Right renal pelvis (tissue), 4 donors: Measurements from ENCODE around the gene NBEA. TPM values are rescaled to one million over a fixed set of nuclear protein-coding genes. Genes with fewer than 3 reads are reported as not detected.
"Not testable (repeated sequence)": the region's sequence is repeated elsewhere in the genome, so short reads cannot be mapped to it uniquely, and the experiment has no call there.

Experiments
- DNase-seq, 4 donors: peaks; one replicate each; pipeline ENCODE4 v3.0.0-alpha.2; 2013; ENCODE audit warnings: low read depth in 4 of 4, low spot score in 3 of 4, missing footprints in 1 of 4
- polyA plus RNA-seq, 4 donors: library from polyadenylated mRNA; unstranded; fragments of 120-200 nt; gene quantifications; one replicate each; pipeline ENCODE4 v1.2.1, GENCODE V29; 2013; ENCODE audit not compliant: insufficient read length in 4 of 4

NBEA gene
- polyA plus RNA-seq, 4 donors: 15.6 to 19.9 (median 18.3) TPM

GRCh38 chr13:35603593-35604285 is 661.7 kb downstream of the NBEA start:
- no peak for DNase-seq

DNA sequence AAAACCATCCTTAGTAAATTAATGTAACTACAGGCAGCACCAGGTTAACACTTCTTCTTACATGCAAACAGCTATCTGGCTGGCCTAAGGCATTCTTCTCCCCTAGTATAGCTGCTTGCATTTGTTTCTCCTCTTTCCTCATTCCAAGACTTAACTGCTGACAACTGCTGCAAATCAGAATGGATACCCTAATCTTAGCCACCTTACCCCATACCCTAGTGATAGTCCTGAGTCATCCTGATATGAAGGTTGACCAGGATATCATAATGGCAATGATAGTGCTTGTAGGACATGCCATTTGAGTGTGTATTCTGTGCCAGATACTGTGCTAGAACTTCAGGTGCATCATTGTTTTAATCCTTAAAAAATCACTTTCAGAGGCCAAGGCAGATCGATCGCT is 672.6 kb downstream of the NBEA start:
- no peak for DNase-seq

DNA sequence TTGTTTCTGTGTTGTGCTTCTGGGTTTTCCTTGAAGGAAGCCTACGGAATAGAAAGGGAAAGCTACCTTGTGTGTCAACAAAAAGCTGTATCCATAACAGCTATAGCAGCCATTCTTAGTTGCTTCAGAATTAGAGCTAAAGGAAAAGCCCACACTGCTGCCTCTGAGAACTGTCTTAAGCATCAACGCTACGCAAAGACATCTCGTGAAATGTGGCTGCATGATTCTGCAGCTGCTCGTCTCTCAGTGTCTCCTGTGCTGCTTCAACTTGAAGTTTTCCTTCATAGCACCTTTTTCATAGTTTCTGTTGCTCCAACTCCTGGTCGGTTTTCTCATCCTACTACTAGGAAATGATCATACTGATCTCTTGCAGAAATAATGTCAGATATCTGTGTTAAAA is 675.4 kb downstream of the NBEA start:
- no peak for DNase-seq

- no peak for DNase-seq
These were observed 676.6 kb downstream of the NBEA start for GRCh38 chr13:35618565-35619083.

GRCh38 chr13:35621989-35622388 is 679.9 kb downstream of the NBEA start:
- no peak for DNase-seq

DNA sequence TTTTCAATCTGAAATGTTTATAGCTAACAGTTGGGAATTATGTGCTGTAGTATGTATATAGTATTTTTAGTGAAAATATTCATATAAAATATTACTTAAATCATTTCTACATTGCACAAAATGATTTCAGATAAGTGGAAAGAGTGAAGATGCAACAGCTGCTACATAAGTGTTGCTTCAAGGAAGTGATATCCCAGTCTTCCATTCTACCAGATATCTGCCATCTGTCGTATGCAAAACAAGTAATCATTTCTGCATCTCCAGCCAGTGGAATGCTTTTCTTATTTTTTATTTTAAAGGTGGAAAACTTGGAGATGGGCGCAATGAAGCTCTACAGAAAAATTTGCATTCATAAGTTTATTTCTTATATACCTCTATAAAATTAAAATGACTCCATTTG is 687.0 kb downstream of the NBEA start:
- DNase-seq: no peak

DNA sequence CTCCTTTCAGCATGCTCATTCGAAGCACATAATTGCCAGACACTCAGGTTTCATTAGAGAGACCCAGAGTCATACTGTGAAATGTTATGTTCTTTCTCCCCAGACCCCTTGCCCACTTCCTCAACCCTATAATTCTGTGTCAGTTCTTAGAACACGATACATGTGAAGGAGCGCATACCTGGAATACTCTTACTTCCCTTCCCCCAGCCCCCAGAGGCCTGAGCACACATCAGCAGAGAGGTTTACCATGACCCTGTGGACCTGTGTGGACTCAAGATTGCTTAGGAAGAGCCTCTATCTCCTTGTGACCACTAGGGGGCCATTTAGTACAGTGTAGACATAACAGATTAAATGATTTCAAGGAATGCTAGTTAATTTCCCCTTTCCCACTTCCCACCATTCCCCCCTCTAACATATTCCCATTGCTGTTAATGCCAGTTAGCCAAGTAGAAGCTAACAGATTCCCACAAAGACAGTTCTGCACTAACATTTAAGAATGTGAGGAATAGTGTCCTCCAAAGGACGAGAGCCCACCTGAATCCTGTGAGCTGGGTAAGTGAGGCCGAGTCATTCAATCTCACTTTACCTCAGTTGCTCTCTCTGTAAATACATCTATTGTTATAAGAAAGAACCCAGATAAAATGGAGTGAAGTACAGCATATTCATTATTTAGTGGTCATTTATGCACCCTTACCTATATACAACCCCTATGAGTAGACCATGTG is 688.6 kb downstream of the NBEA start:
- peak in 3 of 4 donors; percentile 4 to 22 (median 8) for DNase-seq

- no peak for DNase-seq
These were observed 689.6 kb downstream of the NBEA start for GRCh38 chr13:35631666-35632065.

GRCh38 chr13:35643625-35644024 is 701.6 kb downstream of the NBEA start:
- DNase-seq: no peak

DNA sequence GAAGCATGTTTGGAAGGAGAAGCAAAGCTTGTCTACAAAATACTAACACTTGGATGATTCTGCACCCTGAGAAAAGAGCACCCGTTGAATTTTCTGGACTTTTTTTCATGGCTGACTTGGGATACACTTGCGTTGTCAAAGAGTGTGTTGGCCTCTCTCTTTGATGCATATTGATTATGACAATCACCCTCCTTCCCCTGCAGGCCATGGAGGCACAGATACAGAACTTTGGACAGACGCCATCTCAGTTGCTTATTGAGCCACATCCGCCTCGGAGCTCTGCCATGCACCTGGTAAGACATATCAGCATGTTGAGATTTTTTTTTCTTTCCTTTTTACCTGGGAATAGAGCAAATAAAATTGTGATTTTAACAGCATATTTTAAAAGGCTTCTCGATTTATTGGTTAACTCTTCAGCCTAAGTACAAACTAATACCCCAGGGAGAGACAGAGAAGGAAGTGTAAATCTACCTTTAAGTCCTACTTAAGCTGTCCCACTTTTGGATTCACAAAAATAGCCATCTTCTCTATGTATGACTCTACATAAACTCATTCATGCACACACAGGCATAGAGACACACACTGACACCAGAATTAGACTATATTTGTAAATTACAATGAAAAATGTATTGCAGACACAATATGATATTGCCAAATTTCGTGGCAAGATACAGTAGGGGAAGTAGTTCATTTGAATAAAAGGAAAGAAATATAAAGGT is 704.1 kb downstream of the NBEA start:
- DNase-seq: no peak

DNA sequence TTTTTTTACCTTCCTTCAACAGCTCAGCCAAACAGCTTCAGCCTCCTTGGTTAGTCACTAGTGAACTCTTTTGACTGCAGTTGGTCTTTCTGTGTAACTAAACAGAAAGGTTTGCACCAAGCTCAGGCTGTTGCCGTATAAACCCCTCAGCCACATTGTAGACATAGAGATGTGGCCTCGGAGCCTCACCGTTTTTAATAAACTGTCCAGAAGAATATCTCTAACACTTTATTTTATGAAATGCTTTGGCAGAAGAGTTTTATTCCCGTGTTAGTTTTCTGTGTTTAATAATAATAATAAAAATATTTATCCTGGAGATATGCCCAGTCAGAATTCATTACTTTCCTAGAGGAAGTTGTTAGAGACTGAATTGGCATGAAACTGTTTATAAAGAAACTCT is 706.1 kb downstream of the NBEA start:
- DNase-seq: peak in 2 of 4 donors; percentile 1 to 3

DNA sequence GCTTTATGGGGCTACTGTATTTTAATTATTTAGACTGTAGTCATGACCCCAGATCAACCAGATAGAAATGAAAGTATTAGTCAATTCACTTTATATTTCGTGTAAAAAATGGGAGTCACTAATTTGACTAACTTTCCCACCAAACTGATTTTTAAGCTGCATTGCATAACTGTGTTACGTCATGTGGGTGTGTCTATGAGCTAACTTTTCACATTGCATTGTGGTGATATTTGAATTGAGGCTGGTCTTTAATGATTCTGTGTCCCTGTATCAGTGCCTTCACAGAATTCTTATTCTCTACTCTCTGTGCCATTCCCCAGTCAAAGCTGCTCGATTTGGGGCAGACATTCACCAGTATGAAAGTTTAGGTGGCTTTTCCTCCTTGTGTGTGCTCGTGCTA is 707.1 kb downstream of the NBEA start:
- DNase-seq: no peak

- no peak for DNase-seq
These were observed 717.7 kb downstream of the NBEA start for GRCh38 chr13:35659796-35660195.

DNA sequence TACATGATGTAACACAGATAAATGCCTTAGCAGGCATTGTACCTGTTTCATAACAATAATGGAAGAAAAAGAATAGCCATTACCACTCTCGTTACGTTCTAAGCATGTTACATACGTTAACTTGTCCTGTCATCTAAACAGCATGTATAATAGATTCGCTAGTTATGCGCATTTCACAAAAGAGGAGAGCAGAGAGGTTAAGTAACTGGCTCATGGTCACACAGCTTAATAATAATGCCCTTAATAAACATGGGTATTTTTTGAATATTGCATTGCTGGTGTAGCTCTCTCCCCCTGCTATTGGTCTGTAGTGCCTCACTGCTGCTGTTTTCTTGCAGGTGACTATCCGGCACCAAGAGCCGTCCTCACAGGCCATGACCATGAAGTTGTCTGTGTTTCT is 722.7 kb downstream of the NBEA start:
- no peak for DNase-seq

- DNase-seq: no peak
These were observed 727.3 kb downstream of the NBEA start for GRCh38 chr13:35669321-35669720.

DNA sequence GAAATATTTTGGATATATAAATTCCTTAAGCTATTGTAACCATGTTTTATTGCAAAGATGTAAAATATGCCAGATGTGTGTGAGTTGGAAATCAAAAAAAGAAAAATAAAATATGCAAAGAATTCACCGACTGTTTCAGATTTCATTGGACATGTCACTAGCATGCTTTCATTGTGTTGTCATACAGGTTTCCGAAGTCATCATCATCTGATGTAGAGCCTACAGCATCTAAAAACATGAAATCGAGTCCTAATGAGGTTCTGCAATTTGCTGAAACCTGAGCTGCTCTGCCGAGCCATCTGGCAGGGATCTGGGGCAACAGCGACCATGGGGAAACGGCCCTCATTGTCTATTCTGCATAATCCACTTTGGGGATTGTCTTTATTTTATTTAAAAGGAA is 730.5 kb downstream of the NBEA start:
- DNase-seq: no peak

DNA sequence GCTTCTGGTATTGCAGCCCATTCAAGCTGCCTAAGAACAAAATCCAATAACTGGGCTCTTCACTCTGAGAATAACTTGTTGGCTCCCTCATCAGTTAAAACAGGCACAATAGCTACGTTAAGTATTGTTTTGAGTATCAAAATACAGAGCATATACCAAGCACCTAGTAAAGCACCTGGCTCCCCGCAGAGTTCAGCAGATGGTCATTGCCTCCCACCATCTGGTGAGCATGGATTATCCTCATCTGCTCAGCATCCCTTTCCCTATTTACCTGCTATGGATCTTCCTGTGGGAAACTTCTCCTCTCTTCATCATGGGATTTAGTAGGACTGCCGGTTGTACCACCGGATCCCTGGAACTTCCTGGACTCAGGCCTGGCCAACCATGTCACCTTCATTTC is 733.6 kb downstream of the NBEA start:
- DNase-seq: no peak

DNA sequence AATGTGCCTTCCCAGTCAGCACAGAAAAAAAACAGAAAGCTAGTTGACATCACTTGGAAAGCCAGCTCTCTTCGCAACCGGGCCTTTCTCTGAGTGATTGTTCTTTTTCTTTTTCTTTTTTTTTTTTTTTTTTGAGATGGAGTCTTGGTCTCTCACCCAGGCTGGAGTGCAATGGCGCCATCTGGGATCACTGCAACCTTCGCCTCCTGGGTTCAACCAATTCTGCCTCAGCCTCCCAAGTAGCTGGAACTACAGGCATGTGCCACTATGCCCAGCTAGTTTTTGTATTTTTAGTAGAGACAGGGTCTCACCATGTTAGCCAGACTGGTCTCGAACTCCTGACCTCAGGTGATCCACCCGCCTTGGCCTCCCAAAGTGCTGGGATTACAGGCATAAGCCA is 735.8 kb downstream of the NBEA start:
- DNase-seq: not testable (repeated sequence)

GRCh38 chr13:35681685-35682084 is 739.6 kb downstream of the NBEA start:
- no peak for DNase-seq

DNA sequence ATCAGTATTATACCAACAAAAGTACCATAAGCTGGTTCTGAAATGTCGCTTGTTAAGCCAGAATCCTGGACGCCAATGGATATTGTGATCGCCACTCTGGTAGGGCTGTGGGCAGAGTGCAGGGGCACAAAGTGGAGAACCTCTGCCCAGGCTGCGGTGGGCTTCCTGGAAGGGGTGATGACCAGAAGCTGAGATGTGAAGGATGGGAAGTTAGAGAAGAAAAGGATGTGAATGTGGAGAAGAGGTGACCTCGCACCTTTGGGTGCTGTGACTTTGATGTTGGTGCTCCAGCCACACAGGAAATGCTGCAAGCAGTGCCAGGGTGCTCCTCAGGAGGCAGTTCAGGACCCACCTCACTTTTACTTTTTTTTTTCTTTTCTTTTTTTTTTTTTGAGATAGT is 742.4 kb downstream of the NBEA start:
- DNase-seq: no peak

GRCh38 chr13:35687336-35687735 is 745.3 kb downstream of the NBEA start:
- DNase-seq: no peak
